ENCODE measurements around the gene WSCD2.

WSCD2 gene

GRCh38 chr12:108295641-108296040, 166.6 kb downstream of the WSCD2 start:
- in situ Hi-C loops (cut with MboI; ENCODE audit: low pct_unique_long_range_greater_than_20kb, low sequenced_read_pairs, unreplicated experiment): no loop called here
- no peak for TF ChIP-seq CTCF (IDR thresholded peaks at IDR 0.05; ENCODE audit: extremely low read depth, insufficient read depth, missing control alignments)
- DNase-seq (ENCODE audit: low spot score): no peak

GRCh38 chr12:108296945-108297344, 167.9 kb downstream of the WSCD2 start:
- no peak for TF ChIP-seq CTCF (IDR thresholded peaks at IDR 0.05; ENCODE audit: extremely low read depth, insufficient read depth, missing control alignments)
- DNase-seq (ENCODE audit: low spot score): no peak
- in situ Hi-C loops (cut with MboI; ENCODE audit: low pct_unique_long_range_greater_than_20kb, low sequenced_read_pairs, unreplicated experiment): no loop called here

GRCh38 chr12:108297424-108297823, 168.3 kb downstream of the WSCD2 start:
- no peak for TF ChIP-seq CTCF (IDR thresholded peaks at IDR 0.05; ENCODE audit: extremely low read depth, insufficient read depth, missing control alignments)
- in situ Hi-C loops (cut with MboI; ENCODE audit: low pct_unique_long_range_greater_than_20kb, low sequenced_read_pairs, unreplicated experiment): no loop called here

GRCh38 chr12:108297895-108298760, 169.0 kb downstream of the WSCD2 start:
- in situ Hi-C loops (cut with MboI; ENCODE audit: low pct_unique_long_range_greater_than_20kb, low sequenced_read_pairs, unreplicated experiment): no loop called here
- no peak for TF ChIP-seq CTCF (IDR thresholded peaks at IDR 0.05; ENCODE audit: extremely low read depth, insufficient read depth, missing control alignments)
- DNase-seq (ENCODE audit: low spot score): peak; percentile 27

More at GRCh38 chr12:108297424-108297823, 168.3 kb downstream of the WSCD2 start:
- no peak for DNase-seq (ENCODE audit: low spot score)

- no peak for TF ChIP-seq CTCF (IDR thresholded peaks at IDR 0.05; ENCODE audit: extremely low read depth, insufficient read depth, missing control alignments)
- in situ Hi-C loops (cut with MboI; ENCODE audit: low pct_unique_long_range_greater_than_20kb, low sequenced_read_pairs, unreplicated experiment): no loop called here
- no peak for DNase-seq (ENCODE audit: low spot score)
Observed at GRCh38 chr12:108298761-108299275, 169.7 kb downstream of the WSCD2 start.

- no peak for TF ChIP-seq CTCF (IDR thresholded peaks at IDR 0.05; ENCODE audit: extremely low read depth, insufficient read depth, missing control alignments)
- no peak for DNase-seq (ENCODE audit: low spot score)
- in situ Hi-C loops (cut with MboI; ENCODE audit: low pct_unique_long_range_greater_than_20kb, low sequenced_read_pairs, unreplicated experiment): no loop called here
Observed at GRCh38 chr12:108299516-108299915, 170.4 kb downstream of the WSCD2 start.
